Activated CD8-positive, alpha-beta memory T cell treated with anti-CD3 and anti-CD28 coated beads for 4 hours (primary cell): Measurements from ENCODE around the gene INTS7.

Source experiments
- DNase-seq, 2 donors: peaks; one replicate each; pipeline ENCODE4 v3.0.0-alpha.2; 2020; ENCODE audit warnings: low read depth in 2 of 2

Gene INTS7

GRCh38 chr1:211909395-211909794 is 126.0 kb downstream of the INTS7 start:
- DNase-seq = no peak

- no peak for DNase-seq
Observed at GRCh38 chr1:211908951-211909350, 126.4 kb downstream of the INTS7 start.

- no peak for DNase-seq
Observed at GRCh38 chr1:211908453-211908852, 126.9 kb downstream of the INTS7 start.

GRCh38 chr1:211903490-211904245 is 131.7 kb downstream of the INTS7 start:
- DNase-seq = no peak

- no peak for DNase-seq
Observed at GRCh38 chr1:211902624-211903291, 132.6 kb downstream of the INTS7 start.

GRCh38 chr1:211901945-211902344 is 133.4 kb downstream of the INTS7 start:
- DNase-seq = no peak

GRCh38 chr1:211900441-211900840 is 134.9 kb downstream of the INTS7 start:
- no peak for DNase-seq

- DNase-seq = no peak
Observed at GRCh38 chr1:211896958-211897357, 138.4 kb downstream of the INTS7 start.

- DNase-seq = no peak
Observed at GRCh38 chr1:211895126-211895759, 140.1 kb downstream of the INTS7 start.

GRCh38 chr1:211894312-211894711 is 141.0 kb downstream of the INTS7 start:
- DNase-seq = no peak

GRCh38 chr1:211893260-211893659 is 142.1 kb downstream of the INTS7 start:
- DNase-seq = no peak

GRCh38 chr1:211892577-211892976 is 142.8 kb downstream of the INTS7 start:
- DNase-seq = no peak

GRCh38 chr1:211891708-211892107 is 143.6 kb downstream of the INTS7 start:
- no peak for DNase-seq
